Panc1 (cell line): Measurements from ENCODE around the gene SLC12A4. TPM values are rescaled to one million over a fixed set of nuclear protein-coding genes. Genes with fewer than 3 reads are reported as not detected.

Source experiments
- ATAC-seq: fragments of 200-7000 bp; cut with Tn5 transposase; 2 replicates; pipeline ENCODE4 v1.9.1; 2020; ENCODE audit warnings: mild to moderate bottlenecking, moderate library complexity
- BruUV-seq: library from RNA; stranded (reverse); fragments of 400-500 nt; replicated peaks from 2 replicates; lab custom pipeline; 2021; lab: Mats Ljungman, UMichigan
- CTCF ChIA-PET: fragments of 300-600 bp; sonication (Branson Sonifier 250); formaldehyde crosslinking; loops from one replicate; lab custom pipeline; 2022; ENCODE audit warnings: antibody characterized with exemption; lab: Charles Lee
- POLR2A ChIA-PET: fragments of 300-600 bp; sonication (Branson Sonifier 250); formaldehyde crosslinking; loops from one replicate; lab custom pipeline; 2022; ENCODE audit warnings: antibody characterized with exemption; lab: Charles Lee
- DNase-seq: peaks from one replicate; pipeline ENCODE4 v3.0.0-alpha.2; 2010; ENCODE audit warnings: low read depth, low spot score
- H3K27ac ChIP-seq: 2 replicates; pipeline ENCODE4 v1.5.1; 2011; ENCODE audit warnings: mild to moderate bottlenecking, low read length, inconsistent platforms
- H3K27me3 ChIP-seq: fragments of 200-500 bp; sonication (Bioruptor generic); 2 replicates; pipeline ENCODE4 v1.6.0; 2014; ENCODE audit warnings: low read length, inconsistent platforms; ENCODE audit not compliant: control insufficient read depth, insufficient read depth
- H3K36me3 ChIP-seq: fragments of 200-500 bp; sonication (Bioruptor generic); 2 replicates; pipeline ENCODE4 v1.5.1; 2014; ENCODE audit warnings: inconsistent platforms, mild to moderate bottlenecking, low read length, moderate library complexity; ENCODE audit not compliant: control insufficient read depth, insufficient read depth
- H3K4me1 ChIP-seq: 2 replicates; pipeline ENCODE4 v1.5.1; 2011; ENCODE audit warnings: inconsistent platforms, mild to moderate bottlenecking, low read length, moderate library complexity; ENCODE audit not compliant: control insufficient read depth, insufficient read depth
- H3K4me3 ChIP-seq, 2 experiments: 2 replicates each; pipeline ENCODE4 v1.5.1; 2011 to 2012; ENCODE audit warnings: low read depth in 2 of 2, low read length in 2 of 2, mild to moderate bottlenecking in 2 of 2, inconsistent platforms in 1 of 2, moderate library complexity in 1 of 2
- H3K9me3 ChIP-seq: fragments of 200-500 bp; sonication (Bioruptor generic); 2 replicates; pipeline ENCODE4 v1.5.1; 2014; ENCODE audit warnings: low read depth, mild to moderate bottlenecking, inconsistent platforms, low read length, moderate library complexity; ENCODE audit not compliant: control insufficient read depth, insufficient read depth
- CTCF ChIP-seq: fragments of 450-650 bp; IDR thresholded peaks from 2 replicates; pipeline ENCODE4 v1.5.1; 2017; ENCODE audit warnings: mild to moderate bottlenecking
- POLR2AphosphoS5 ChIP-seq: IDR thresholded peaks from 2 replicates; pipeline ENCODE4 v1.6.1; 2012; ENCODE audit warnings: mild to moderate bottlenecking, low read depth, low read length, moderate library complexity
- SIN3A ChIP-seq: IDR thresholded peaks from 2 replicates; pipeline ENCODE4 v1.6.1; 2012; ENCODE audit warnings: low read depth, mild to moderate bottlenecking, low read length, moderate library complexity, borderline replicate concordance; ENCODE audit not compliant: insufficient read depth
- TCF7L2 ChIP-seq: IDR thresholded peaks from 2 replicates; pipeline ENCODE4 v1.6.1; 2011; ENCODE audit warnings: mild to moderate bottlenecking, low read depth, low read length, inconsistent platforms
- in situ Hi-C: cut with HindIII; loops from 2 replicates; pipeline ENCODE4 v1.10.0; 2016; ENCODE audit warnings: low sequenced_read_pairs, low pct_unique_long_range_greater_than_20kb
- intact Hi-C: fragments of 100-400 bp; cut with micrococcal nuclease; formaldehyde crosslinking; loops from one replicate; pipeline ENCODE4 v1.10.0; 2022; ENCODE audit not compliant: unreplicated experiment
- total RNA-seq: library from RNA; stranded (reverse); gene quantifications from one replicate; pipeline ENCODE4 v1.2.1, GENCODE V29; 2021; ENCODE audit not compliant: unreplicated experiment
- TF ChIP-seq, protein P1 (sequence below), 2 experiments: IDR thresholded peaks; 2 replicates each; pipeline ENCODE4 v1.6.1; 2011 to 2012; ENCODE audit warnings: low read depth in 2 of 2, control low read depth in 1 of 2, low read length in 1 of 2, mild to moderate bottlenecking in 1 of 2, moderate library complexity in 1 of 2; ENCODE audit not compliant: insufficient read depth in 1 of 2

SLC12A4 gene
- total RNA-seq, 1 experiment from 2014 or later = 31.8 TPM

GRCh38 chr16:67990018-67990386, 21.6 kb upstream of the SLC12A4 start:
- in situ Hi-C loops = no loop called here
- DNase-seq (no peak), ATAC-seq (no peak)
- no peaks in the 10 kb centered on the region for H3K9me3 ChIP-seq
- intact Hi-C loops = loop anchor here (5.0 kb wide), 1 partner anchor 52 kb away; no protein-coding TSS in a partner anchor
- H3K27ac ChIP-seq = no peak overlapping the region
- BruUV-seq = no TSS peak
- CTCF ChIA-PET = no interaction called here
- peaks cover 4% of the 10 kb centered on the region for H3K4me1 ChIP-seq
- TF ChIP-seq, protein P1, sequence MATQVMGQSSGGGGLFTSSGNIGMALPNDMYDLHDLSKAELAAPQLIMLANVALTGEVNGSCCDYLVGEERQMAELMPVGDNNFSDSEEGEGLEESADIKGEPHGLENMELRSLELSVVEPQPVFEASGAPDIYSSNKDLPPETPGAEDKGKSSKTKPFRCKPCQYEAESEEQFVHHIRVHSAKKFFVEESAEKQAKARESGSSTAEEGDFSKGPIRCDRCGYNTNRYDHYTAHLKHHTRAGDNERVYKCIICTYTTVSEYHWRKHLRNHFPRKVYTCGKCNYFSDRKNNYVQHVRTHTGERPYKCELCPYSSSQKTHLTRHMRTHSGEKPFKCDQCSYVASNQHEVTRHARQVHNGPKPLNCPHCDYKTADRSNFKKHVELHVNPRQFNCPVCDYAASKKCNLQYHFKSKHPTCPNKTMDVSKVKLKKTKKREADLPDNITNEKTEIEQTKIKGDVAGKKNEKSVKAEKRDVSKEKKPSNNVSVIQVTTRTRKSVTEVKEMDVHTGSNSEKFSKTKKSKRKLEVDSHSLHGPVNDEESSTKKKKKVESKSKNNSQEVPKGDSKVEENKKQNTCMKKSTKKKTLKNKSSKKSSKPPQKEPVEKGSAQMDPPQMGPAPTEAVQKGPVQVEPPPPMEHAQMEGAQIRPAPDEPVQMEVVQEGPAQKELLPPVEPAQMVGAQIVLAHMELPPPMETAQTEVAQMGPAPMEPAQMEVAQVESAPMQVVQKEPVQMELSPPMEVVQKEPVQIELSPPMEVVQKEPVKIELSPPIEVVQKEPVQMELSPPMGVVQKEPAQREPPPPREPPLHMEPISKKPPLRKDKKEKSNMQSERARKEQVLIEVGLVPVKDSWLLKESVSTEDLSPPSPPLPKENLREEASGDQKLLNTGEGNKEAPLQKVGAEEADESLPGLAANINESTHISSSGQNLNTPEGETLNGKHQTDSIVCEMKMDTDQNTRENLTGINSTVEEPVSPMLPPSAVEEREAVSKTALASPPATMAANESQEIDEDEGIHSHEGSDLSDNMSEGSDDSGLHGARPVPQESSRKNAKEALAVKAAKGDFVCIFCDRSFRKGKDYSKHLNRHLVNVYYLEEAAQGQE (IDR thresholded peaks at IDR 0.05; ENCODE audit: insufficient read depth in 1 of 2, low read depth in 2 of 2, low read length in 1 of 2) = no peak
- no peak for TF ChIP-seq POLR2AphosphoS5
- TF ChIP-seq SIN3A = no peak
- TF ChIP-seq CTCF = no peak
- TF ChIP-seq TCF7L2 = no peak
- H3K4me3 ChIP-seq = no peak overlapping the region
- POLR2A ChIA-PET = no interaction called here
- no peaks in the 10 kb centered on the region for H3K27me3 ChIP-seq
- H3K36me3 ChIP-seq = no peaks in the 10 kb centered on the region

- H3K36me3 ChIP-seq = no peaks in the 10 kb centered on the region
- peaks cover 4% of the 10 kb centered on the region for H3K4me1 ChIP-seq
- intact Hi-C loops (loop anchor here (5.0 kb wide), 1 partner anchor 53 kb away; no protein-coding TSS in a partner anchor), in situ Hi-C loops (no loop called here)
- TF ChIP-seq SIN3A (no peak), POLR2AphosphoS5 (no peak), TCF7L2 (no peak), CTCF (no peak)
- TF ChIP-seq, protein P1 (IDR thresholded peaks at IDR 0.05; ENCODE audit: insufficient read depth in 1 of 2, low read depth in 2 of 2, low read length in 1 of 2) = no peak
- DNase-seq = no peak
- ChIA-PET POLR2A (no interaction called here), CTCF (no interaction called here)
- no peaks in the 10 kb centered on the region for H3K9me3 ChIP-seq
- no peaks in the 10 kb centered on the region for H3K27me3 ChIP-seq
- H3K27ac ChIP-seq = no peak overlapping the region
- no TSS peak for BruUV-seq
- H3K4me3 ChIP-seq = no peak overlapping the region
- ATAC-seq = no peak
These were observed 21.0 kb upstream of the SLC12A4 start for GRCh38 chr16:67989322-67990017.
